ENCODE measurements around the gene CD69.

DNA sequence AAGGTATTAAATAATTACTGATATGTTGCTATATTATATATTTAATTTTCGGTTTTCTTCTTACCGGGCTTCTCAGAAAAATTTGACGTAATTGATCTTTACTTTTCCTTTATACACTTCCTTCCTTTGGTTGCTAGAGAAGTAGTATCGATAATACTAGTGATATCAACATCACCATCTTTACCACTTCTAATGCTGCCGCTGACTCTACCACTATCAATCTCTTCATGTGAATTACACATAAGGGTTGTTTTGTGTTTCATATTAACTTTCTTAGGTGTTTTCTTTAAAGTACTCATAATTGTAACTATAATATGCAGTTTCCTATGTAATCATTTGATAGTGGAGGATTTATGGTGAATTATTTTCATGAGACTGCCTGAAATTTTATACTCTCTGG, 35.6 kb upstream of the CD69 start:
- no peak for TF ChIP-seq FOXM1 (IDR thresholded peaks at IDR 0.05; ENCODE audit: borderline replicate concordance, low read depth)
- TF ChIP-seq, protein P1, sequence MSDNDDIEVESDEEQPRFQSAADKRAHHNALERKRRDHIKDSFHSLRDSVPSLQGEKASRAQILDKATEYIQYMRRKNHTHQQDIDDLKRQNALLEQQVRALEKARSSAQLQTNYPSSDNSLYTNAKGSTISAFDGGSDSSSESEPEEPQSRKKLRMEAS (IDR thresholded peaks at IDR 0.05) = no peak
- TF ChIP-seq ZBTB7A (IDR thresholded peaks at IDR 0.05; ENCODE audit: low read depth) = no peak
- no peak for TF ChIP-seq RAD21 (IDR thresholded peaks at IDR 0.05; ENCODE audit: low read depth)
- no peak for TF ChIP-seq TAF1 (IDR thresholded peaks at IDR 0.05; ENCODE audit: low read depth)
- TF ChIP-seq TCF12 (IDR thresholded peaks at IDR 0.05; ENCODE audit: low read depth) = no peak
- TF ChIP-seq, protein P2, sequence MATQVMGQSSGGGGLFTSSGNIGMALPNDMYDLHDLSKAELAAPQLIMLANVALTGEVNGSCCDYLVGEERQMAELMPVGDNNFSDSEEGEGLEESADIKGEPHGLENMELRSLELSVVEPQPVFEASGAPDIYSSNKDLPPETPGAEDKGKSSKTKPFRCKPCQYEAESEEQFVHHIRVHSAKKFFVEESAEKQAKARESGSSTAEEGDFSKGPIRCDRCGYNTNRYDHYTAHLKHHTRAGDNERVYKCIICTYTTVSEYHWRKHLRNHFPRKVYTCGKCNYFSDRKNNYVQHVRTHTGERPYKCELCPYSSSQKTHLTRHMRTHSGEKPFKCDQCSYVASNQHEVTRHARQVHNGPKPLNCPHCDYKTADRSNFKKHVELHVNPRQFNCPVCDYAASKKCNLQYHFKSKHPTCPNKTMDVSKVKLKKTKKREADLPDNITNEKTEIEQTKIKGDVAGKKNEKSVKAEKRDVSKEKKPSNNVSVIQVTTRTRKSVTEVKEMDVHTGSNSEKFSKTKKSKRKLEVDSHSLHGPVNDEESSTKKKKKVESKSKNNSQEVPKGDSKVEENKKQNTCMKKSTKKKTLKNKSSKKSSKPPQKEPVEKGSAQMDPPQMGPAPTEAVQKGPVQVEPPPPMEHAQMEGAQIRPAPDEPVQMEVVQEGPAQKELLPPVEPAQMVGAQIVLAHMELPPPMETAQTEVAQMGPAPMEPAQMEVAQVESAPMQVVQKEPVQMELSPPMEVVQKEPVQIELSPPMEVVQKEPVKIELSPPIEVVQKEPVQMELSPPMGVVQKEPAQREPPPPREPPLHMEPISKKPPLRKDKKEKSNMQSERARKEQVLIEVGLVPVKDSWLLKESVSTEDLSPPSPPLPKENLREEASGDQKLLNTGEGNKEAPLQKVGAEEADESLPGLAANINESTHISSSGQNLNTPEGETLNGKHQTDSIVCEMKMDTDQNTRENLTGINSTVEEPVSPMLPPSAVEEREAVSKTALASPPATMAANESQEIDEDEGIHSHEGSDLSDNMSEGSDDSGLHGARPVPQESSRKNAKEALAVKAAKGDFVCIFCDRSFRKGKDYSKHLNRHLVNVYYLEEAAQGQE (IDR thresholded peaks at IDR 0.05; ENCODE audit: low read depth) = no peak
- no peak for TF ChIP-seq TEAD4 (IDR thresholded peaks at IDR 0.05)
- no peak for TF ChIP-seq CEBPB (IDR thresholded peaks at IDR 0.05)

All from Ishikawa (cell line).